ENCODE measurements around the gene PRXL2B.
"Not testable (repeated sequence)": the region's sequence is repeated elsewhere in the genome, so short reads cannot be mapped to it uniquely, and the experiment has no call there.

Gene PRXL2B

GRCh38 chr1:2625311-2625710, 38.7 kb downstream of the PRXL2B start:
- DNase-seq, result no peak

GRCh38 chr1:2625748-2626147, 39.2 kb downstream of the PRXL2B start:
- not testable (repeated sequence) for DNase-seq

GRCh38 chr1:2627746-2628145, 41.2 kb downstream of the PRXL2B start:
- DNase-seq, result no peak

GRCh38 chr1:2628191-2628932, 41.8 kb downstream of the PRXL2B start:
- DNase-seq, result no peak

GRCh38 chr1:2628933-2629626, 42.5 kb downstream of the PRXL2B start:
- no peak for DNase-seq

- DNase-seq, result no peak
Measured at GRCh38 chr1:2629627-2630497, 43.3 kb downstream of the PRXL2B start.

- no peak for DNase-seq
Measured at GRCh38 chr1:2630498-2631135, 44.0 kb downstream of the PRXL2B start.

GRCh38 chr1:2631136-2632050, 44.8 kb downstream of the PRXL2B start:
- no peak for DNase-seq

GRCh38 chr1:2632051-2632430, 45.5 kb downstream of the PRXL2B start:
- DNase-seq, result no peak

GRCh38 chr1:2632561-2633361, 46.2 kb downstream of the PRXL2B start, which contains the start of gene MMEL1:
Gene MMEL1, minus strand, starts transcription at chr1:2633016. Its CDS starts 3,532 bp downstream, at chr1:2629484.
- peak; percentile 1 for DNase-seq

- no peak for DNase-seq
Measured at GRCh38 chr1:2633366-2633935, 46.9 kb downstream of the PRXL2B start.

GRCh38 chr1:2633936-2634491, 47.4 kb downstream of the PRXL2B start:
- no peak for DNase-seq

GRCh38 chr1:2635361-2636010, 48.9 kb downstream of the PRXL2B start:
- DNase-seq, result no peak

GRCh38 chr1:2636733-2637132, 50.2 kb downstream of the PRXL2B start:
- no peak for DNase-seq

- DNase-seq, result no peak
Measured at GRCh38 chr1:2637442-2638145, 51.0 kb downstream of the PRXL2B start.

- DNase-seq, result no peak
Measured at GRCh38 chr1:2638466-2639115, 52.0 kb downstream of the PRXL2B start.

- DNase-seq, result no peak
Measured at GRCh38 chr1:2639203-2639602, 52.6 kb downstream of the PRXL2B start.

All from NCI-H524 treated with DMSO at 0.1 percent for 48 hours (cell line).